ENCODE data around the gene SPOCK1. TPM values are rescaled to one million over a fixed set of nuclear protein-coding genes. Genes with fewer than 3 reads are reported as not detected.

Gene SPOCK1
- total and polyA plus RNA-seq, 9 of the 15 experiments (the other 6 are each of a cell fraction or from before 2014, with no cell fraction given), result 0.01 to 0.35 (median 0.04) TPM; not detected in 6

GRCh38 chr5:137055271-137055872 is 443.8 kb downstream of the SPOCK1 start:
- Histone ChIP-seq H3K4me2 (ENCODE audit: insufficient read depth, low read length) (no peak overlapping the region), H3K36me3 (ENCODE audit: control insufficient read depth, insufficient read depth, low read length) (no peaks in the 10 kb centered on the region), H3K27ac (ENCODE audit: extremely low read depth, low read depth, low read length) (no peak overlapping the region), H2AFZ (ENCODE audit: low read depth, low read length) (no peak overlapping the region), H4K20me1 (replicated peaks; ENCODE audit: control insufficient read depth, insufficient read depth, low read length) (no peaks in the 10 kb centered on the region), H3K79me2 (ENCODE audit: control insufficient read depth, insufficient read depth, low read length) (no peaks in the 10 kb centered on the region), H3K9me1 (ENCODE audit: control insufficient read depth, insufficient read depth, low read length) (no peaks in the 10 kb centered on the region), H3K4me3 (no peak overlapping the region), H3K9me3 (replicated peaks; ENCODE audit: control insufficient read depth, insufficient read depth, low read depth, low read length) (no peaks in the 10 kb centered on the region), H3K4me1 (replicated peaks in 1 of 2; ENCODE audit: control insufficient read depth in 2 of 2, insufficient read depth in 2 of 2, low read length in 2 of 2) (no peaks in the 10 kb centered on the region), H3K27me3 (ENCODE audit: control insufficient read depth in 2 of 2, insufficient read depth in 2 of 2, low read length in 2 of 2) (no peaks in the 10 kb centered on the region), H3K9ac (ENCODE audit: insufficient read depth in 1 of 2, low read depth in 2 of 2, low read length in 2 of 2) (no peak overlapping the region)
- ATAC-seq (no peak), DNase-seq (ENCODE audit: extremely low read depth in 1 of 4, low spot score in 3 of 4) (no peak), FAIRE-seq (no peak)
- ChIA-PET POLR2A (no interaction called here), CTCF (ENCODE audit: low intra/inter-chr PET ratio) (no interaction called here)
- no peak for TF ChIP-seq PHTF2 (CRISPR knock-in tag; IDR thresholded peaks at IDR 0.05)
- no peak for TF ChIP-seq ATF6 (CRISPR knock-in tag; IDR thresholded peaks at IDR 0.05)
- TF ChIP-seq DLX4 (CRISPR knock-in tag; IDR thresholded peaks at IDR 0.05), result no peak
- TF ChIP-seq RBBP5 (IDR thresholded peaks at IDR 0.05; ENCODE audit: borderline replicate concordance, insufficient read depth, low read length, poor library complexity, severe bottlenecking), result no peak
- no peak for TF ChIP-seq U2AF1 (optimal IDR thresholded peaks at IDR 0.05; ENCODE audit: low read depth, low read length)
- TF ChIP-seq ZNF740 (CRISPR knock-in tag; IDR thresholded peaks at IDR 0.05), result no peak
- no peak for TF ChIP-seq ZNF740 (tag; IDR thresholded peaks at IDR 0.05)
- no peak for TF ChIP-seq DACH1 (IDR thresholded peaks at IDR 0.05; ENCODE audit: partially characterized antibody)
- no peak for TF ChIP-seq PHF20 (IDR thresholded peaks at IDR 0.05; ENCODE audit: partially characterized antibody)
- TF ChIP-seq KLF1 (tag; IDR thresholded peaks at IDR 0.05), result no peak
- TF ChIP-seq POU5F1 (IDR thresholded peaks at IDR 0.05; ENCODE audit: borderline replicate concordance, low read depth, low read length, partially characterized antibody), result no peak
- WGBS (ENCODE audit: insufficient coverage, low coverage, missing lambda C conversion rate), result 0% methylated on average over 2 of the region's 2 CpGs
- no TSS peak for BruUV-seq (replicated peaks)
- intact Hi-C loops (cut with micrococcal nuclease) (no loop called here), in situ Hi-C loops (cut with MboI) (no loop called here)
